GM19463 (cell line): ENCODE data around the gene MAP3K7CL.

ENCODE experiments used
- ATAC-seq: cut with Tn5 transposase; IDR thresholded peaks from one replicate; pipeline ENCODE4 v1.9.1; 2021; ENCODE audit warnings: mild to moderate bottlenecking, moderate library complexity; ENCODE audit not compliant: unreplicated experiment

Gene MAP3K7CL

GRCh38 chr21:29194342-29194741 lies 63.9 kb downstream of the MAP3K7CL start:
- ATAC-seq: no peak

GRCh38 chr21:29194847-29195246 lies 64.4 kb downstream of the MAP3K7CL start:
- ATAC-seq: no peak

- ATAC-seq: peak; percentile 100
These were observed 65.7 kb downstream of the MAP3K7CL start for GRCh38 chr21:29195981-29196669.

GRCh38 chr21:29196670-29197191 lies 66.3 kb downstream of the MAP3K7CL start:
- ATAC-seq: peak; percentile 18

- no peak for ATAC-seq
These were observed 70.7 kb downstream of the MAP3K7CL start for GRCh38 chr21:29201186-29201585.

- no peak for ATAC-seq
These were observed 74.6 kb downstream of the MAP3K7CL start for GRCh38 chr21:29205009-29205408.

GRCh38 chr21:29205988-29206387 lies 75.5 kb downstream of the MAP3K7CL start:
- no peak for ATAC-seq

- no peak for ATAC-seq
These were observed 76.0 kb downstream of the MAP3K7CL start for GRCh38 chr21:29206445-29206844.

- ATAC-seq: no peak
These were observed 76.8 kb downstream of the MAP3K7CL start for GRCh38 chr21:29207201-29207600.

GRCh38 chr21:29208044-29208681 lies 77.7 kb downstream of the MAP3K7CL start:
- no peak for ATAC-seq

- ATAC-seq: no peak
These were observed 78.2 kb downstream of the MAP3K7CL start for GRCh38 chr21:29208682-29209059.

- ATAC-seq: no peak
These were observed 79.3 kb downstream of the MAP3K7CL start for GRCh38 chr21:29209696-29210095.

- ATAC-seq: no peak
These were observed 80.8 kb downstream of the MAP3K7CL start for GRCh38 chr21:29211205-29211604.

GRCh38 chr21:29212446-29212845 lies 82.0 kb downstream of the MAP3K7CL start:
- no peak for ATAC-seq

GRCh38 chr21:29213513-29214385 lies 83.3 kb downstream of the MAP3K7CL start:
- no peak for ATAC-seq

GRCh38 chr21:29215709-29216108 lies 85.3 kb downstream of the MAP3K7CL start:
- no peak for ATAC-seq

- ATAC-seq: no peak
These were observed 87.4 kb downstream of the MAP3K7CL start for GRCh38 chr21:29217818-29218291.

- no peak for ATAC-seq
These were observed 88.3 kb downstream of the MAP3K7CL start for GRCh38 chr21:29218749-29219148.

GRCh38 chr21:29219165-29219770 lies 88.8 kb downstream of the MAP3K7CL start:
- ATAC-seq: no peak

GRCh38 chr21:29221253-29221744 lies 90.9 kb downstream of the MAP3K7CL start:
- ATAC-seq: no peak

- ATAC-seq: no peak
These were observed 93.6 kb downstream of the MAP3K7CL start for GRCh38 chr21:29224006-29224405.
